Kidney (tissue), 14 donors: ENCODE results near the gene SLAMF9. TPM values are rescaled to one million over a fixed set of nuclear protein-coding genes. Genes with fewer than 3 reads are reported as not detected.

Experiments used
- DNase-seq, 5 donors: peaks; one replicate each; pipeline ENCODE4 v3.0.0-alpha.2; 2013 to 2020
- FAIRE-seq: peaks from 2 replicates; lab custom pipeline; 2012; peaks lifted over from hg19 to GRCh38; lab: Jason Lieb, UNC
- H3K27ac ChIP-seq, 2 donors: one replicate each; pipeline ENCODE4 v1.7.0; 2013; ENCODE audit warnings: low read depth in 2 of 2, low read length in 2 of 2, inconsistent platforms in 1 of 2
- H3K27me3 ChIP-seq: one replicate; pipeline ENCODE4 v1.7.1; 2013; ENCODE audit warnings: low read length, inconsistent platforms; ENCODE audit not compliant: control insufficient read depth, insufficient read depth
- H3K36me3 ChIP-seq, 3 donors: one replicate each; pipeline versions ENCODE4 v1.7.0 to v1.7.1; 2013; ENCODE audit warnings: low read length in 3 of 3, control low read depth in 1 of 3, inconsistent platforms in 1 of 3; ENCODE audit not compliant: insufficient read depth in 3 of 3, control insufficient read depth in 2 of 3
- H3K4me1 ChIP-seq, 3 donors: one replicate each; pipeline versions ENCODE4 v1.7.0 to v1.7.1; 2013; ENCODE audit warnings: low read length in 3 of 3, inconsistent platforms in 1 of 3, low read depth in 1 of 3; ENCODE audit not compliant: control insufficient read depth in 2 of 3, insufficient read depth in 2 of 3
- H3K4me3 ChIP-seq, 3 donors: one replicate each; pipeline versions ENCODE4 v1.7.0 to v1.8.1; 2013; ENCODE audit warnings: low read length in 3 of 3, control low read depth in 1 of 3, inconsistent platforms in 1 of 3
- H3K9ac ChIP-seq, 3 donors: one replicate each; pipeline versions ENCODE4 v1.7.0 to v1.7.1; 2013; ENCODE audit warnings: low read length in 3 of 3, control low read depth in 1 of 3, inconsistent platforms in 1 of 3
- H3K9me3 ChIP-seq, 3 donors: one replicate each; pipeline versions ENCODE4 v1.7.0 to v1.7.1; 2013; ENCODE audit warnings: low read length in 3 of 3, control low read depth in 1 of 3, inconsistent platforms in 1 of 3; ENCODE audit not compliant: control insufficient read depth in 2 of 3, insufficient read depth in 1 of 3
- intact Hi-C: fragments of 100-400 bp; cut with DNase I; formaldehyde crosslinking; loops from one replicate; pipeline ENCODE4 v1.11.1; 2022
- polyA plus RNA-seq: library from polyadenylated mRNA; stranded (reverse); fragments of 350-450 nt; fragmentation: Illumina TruSeq; extraction: RNeasy Lipid Tissue Mini Kit (QIAGEN cat#74804); gene quantifications from one replicate; pipeline ENCODE4 v1.2.3, GENCODE V29; 2014; ENCODE audit warnings: low read depth, low replicate concordance; ENCODE audit not compliant: insufficient read depth
- total RNA-seq: library from RNA; stranded (reverse); fragmentation: NEBNext Ultra II Directional; extraction: Animal tissue kit (Norgen Biotek cat#: 25700); gene quantifications from one replicate; pipeline ENCODE4 v1.2.1, GENCODE V29; 2021
- TF ChIP-seq, protein P1 (sequence below): IDR thresholded peaks from 3 replicates; pipeline ENCODE4 v1.5.1; 2012; ENCODE audit warnings: mild to moderate bottlenecking, moderate library complexity, borderline replicate concordance; ENCODE audit not compliant: insufficient read depth; ENCODE audit errors: extremely low read depth
- donor health status: control.
- donor health status: control.
- donor health status: control.
- donor health status: control.
- donor health status: control.
- donor health status: DM: yes; HTN: yes; CAD: no.
- donor health status: Normal renal cell carcinoma (clear cell type).

SLAMF9 gene
- total and polyA plus RNA-seq, 2 donors from 2014 or later = not detected

DNA sequence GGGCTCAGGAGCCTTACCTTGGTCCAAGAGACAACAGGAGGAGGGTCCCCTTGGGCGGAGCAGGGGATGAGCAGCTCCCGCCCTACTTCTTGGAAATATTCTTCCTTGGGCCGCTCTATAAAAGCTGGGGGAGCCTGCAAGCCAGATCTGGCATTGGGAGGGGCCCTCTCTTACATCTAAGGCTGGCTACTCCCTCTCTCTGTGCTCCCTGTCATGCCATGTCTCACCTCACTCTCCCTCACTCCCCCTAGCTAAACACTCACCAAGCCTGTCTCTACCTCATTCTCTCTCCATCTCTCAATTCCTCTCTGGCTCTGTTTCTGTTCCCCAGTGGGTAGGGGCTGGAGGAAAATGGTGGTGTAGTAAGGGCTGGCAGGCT, 22.3 kb downstream of the SLAMF9 start:
- intact Hi-C loops = no loop called here
- H3K27ac ChIP-seq = no peak overlapping the region
- DNase-seq (no peak), FAIRE-seq (no peak)
- H3K4me1 ChIP-seq = peaks cover 0 to 4% (median 0%) of the 10 kb centered on the region in 3 donors
- no peak overlapping the region for H3K4me3 ChIP-seq
- no peak overlapping the region for H3K9ac ChIP-seq
- TF ChIP-seq, protein P1, sequence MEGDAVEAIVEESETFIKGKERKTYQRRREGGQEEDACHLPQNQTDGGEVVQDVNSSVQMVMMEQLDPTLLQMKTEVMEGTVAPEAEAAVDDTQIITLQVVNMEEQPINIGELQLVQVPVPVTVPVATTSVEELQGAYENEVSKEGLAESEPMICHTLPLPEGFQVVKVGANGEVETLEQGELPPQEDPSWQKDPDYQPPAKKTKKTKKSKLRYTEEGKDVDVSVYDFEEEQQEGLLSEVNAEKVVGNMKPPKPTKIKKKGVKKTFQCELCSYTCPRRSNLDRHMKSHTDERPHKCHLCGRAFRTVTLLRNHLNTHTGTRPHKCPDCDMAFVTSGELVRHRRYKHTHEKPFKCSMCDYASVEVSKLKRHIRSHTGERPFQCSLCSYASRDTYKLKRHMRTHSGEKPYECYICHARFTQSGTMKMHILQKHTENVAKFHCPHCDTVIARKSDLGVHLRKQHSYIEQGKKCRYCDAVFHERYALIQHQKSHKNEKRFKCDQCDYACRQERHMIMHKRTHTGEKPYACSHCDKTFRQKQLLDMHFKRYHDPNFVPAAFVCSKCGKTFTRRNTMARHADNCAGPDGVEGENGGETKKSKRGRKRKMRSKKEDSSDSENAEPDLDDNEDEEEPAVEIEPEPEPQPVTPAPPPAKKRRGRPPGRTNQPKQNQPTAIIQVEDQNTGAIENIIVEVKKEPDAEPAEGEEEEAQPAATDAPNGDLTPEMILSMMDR = no peak
- H3K36me3 ChIP-seq = no peaks in the 10 kb centered on the region
- H3K27me3 ChIP-seq = no peaks in the 10 kb centered on the region
- H3K9me3 ChIP-seq = no peaks in the 10 kb centered on the region

DNA sequence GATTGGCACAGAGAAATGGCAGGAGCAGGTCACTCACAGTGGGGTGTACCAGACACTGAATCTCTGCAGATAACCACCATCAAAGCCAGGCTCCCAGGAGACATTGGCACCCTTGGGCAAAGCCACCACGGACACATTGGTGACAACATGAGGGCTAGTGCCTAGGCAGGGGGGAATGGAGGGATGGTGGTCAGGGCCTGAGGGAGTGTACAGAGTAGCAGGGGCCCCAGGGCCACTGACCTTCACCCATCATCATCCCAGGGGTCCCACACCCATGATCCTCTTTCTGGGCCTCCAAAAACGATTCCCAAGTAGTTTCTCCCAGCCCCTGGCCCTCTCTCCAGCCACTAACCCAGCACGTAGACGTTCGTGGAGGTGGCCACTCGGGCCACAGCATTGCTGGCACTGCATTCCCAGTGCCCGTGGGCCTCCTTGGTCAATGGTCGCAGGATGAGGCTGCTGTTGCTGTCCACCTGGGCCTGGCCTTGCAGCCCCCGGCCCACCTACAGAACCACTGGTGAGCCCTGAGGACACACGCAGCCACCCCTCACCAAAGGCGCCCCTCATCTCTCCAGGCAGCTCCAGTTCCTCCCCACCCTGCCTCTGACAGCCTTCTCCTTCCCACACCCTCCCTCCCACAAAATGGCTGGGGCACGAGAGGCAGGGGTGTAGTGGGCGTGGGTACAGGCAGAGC, 22.8 kb downstream of the SLAMF9 start:
- Histone ChIP-seq H3K9ac (no peak overlapping the region), H3K36me3 (no peaks in the 10 kb centered on the region), H3K27ac (no peak overlapping the region), H3K4me3 (no peak overlapping the region), H3K4me1 (peaks cover 0 to 4% (median 0%) of the 10 kb centered on the region in 3 donors), H3K27me3 (no peaks in the 10 kb centered on the region), H3K9me3 (no peaks in the 10 kb centered on the region)
- intact Hi-C loops = no loop called here
- FAIRE-seq (no peak), DNase-seq (peak in 1 of 5 donors; percentile 53)
- TF ChIP-seq, protein P1 = no peak

DNA sequence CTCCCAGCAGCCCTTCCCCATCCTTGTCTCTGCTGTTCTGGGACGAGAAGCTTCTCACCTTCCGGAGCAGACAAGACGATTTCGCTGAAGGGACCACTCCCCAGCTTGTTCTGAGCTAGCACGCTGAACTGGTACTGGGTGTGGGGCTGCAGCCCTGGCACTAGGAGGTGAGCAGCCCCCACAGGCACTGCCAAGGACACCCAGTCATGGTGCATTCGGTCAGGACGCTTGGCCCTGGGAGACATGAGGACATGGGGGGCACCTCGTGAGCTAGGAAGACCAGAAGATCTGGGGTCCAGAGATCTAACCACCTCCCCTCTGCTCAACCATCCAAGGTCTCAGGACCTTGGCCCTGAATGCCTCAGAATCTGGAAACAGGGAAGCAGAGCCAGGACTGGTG, 23.4 kb downstream of the SLAMF9 start:
- no peaks in the 10 kb centered on the region for H3K36me3 ChIP-seq
- no peaks in the 10 kb centered on the region for H3K9me3 ChIP-seq
- TF ChIP-seq, protein P1 = no peak
- H3K9ac ChIP-seq = no peak overlapping the region
- intact Hi-C loops = no loop called here
- H3K4me1 ChIP-seq = peaks cover 0 to 7% (median 0%) of the 10 kb centered on the region in 3 donors
- no peak overlapping the region for H3K4me3 ChIP-seq
- FAIRE-seq = no peak
- H3K27ac ChIP-seq = no peak overlapping the region
- H3K27me3 ChIP-seq = no peaks in the 10 kb centered on the region
- peak in 1 of 5 donors; percentile 59 for DNase-seq
